Astrocyte of the spinal cord (primary cell): ENCODE data around the gene PCDHGC3.

Experiments used
- DNase-seq: peaks from one replicate; pipeline ENCODE4 v3.0.0; 2011; ENCODE audit warnings: low read depth, low spot score
- H3K4me3 ChIP-seq: 2 replicates; pipeline ENCODE4 v1.5.1; 2011; ENCODE audit warnings: low read depth, mild to moderate bottlenecking, low read length, moderate library complexity
- CTCF ChIP-seq: IDR thresholded peaks from 2 replicates; pipeline ENCODE4 v1.5.1; 2012; ENCODE audit warnings: low read depth, mild to moderate bottlenecking, low read length, inconsistent platforms
- in situ Hi-C: cut with HindIII; loops from 2 replicates; pipeline ENCODE4 v1.10.0; 2017; ENCODE audit warnings: low sequenced_read_pairs

PCDHGC3 gene

DNA sequence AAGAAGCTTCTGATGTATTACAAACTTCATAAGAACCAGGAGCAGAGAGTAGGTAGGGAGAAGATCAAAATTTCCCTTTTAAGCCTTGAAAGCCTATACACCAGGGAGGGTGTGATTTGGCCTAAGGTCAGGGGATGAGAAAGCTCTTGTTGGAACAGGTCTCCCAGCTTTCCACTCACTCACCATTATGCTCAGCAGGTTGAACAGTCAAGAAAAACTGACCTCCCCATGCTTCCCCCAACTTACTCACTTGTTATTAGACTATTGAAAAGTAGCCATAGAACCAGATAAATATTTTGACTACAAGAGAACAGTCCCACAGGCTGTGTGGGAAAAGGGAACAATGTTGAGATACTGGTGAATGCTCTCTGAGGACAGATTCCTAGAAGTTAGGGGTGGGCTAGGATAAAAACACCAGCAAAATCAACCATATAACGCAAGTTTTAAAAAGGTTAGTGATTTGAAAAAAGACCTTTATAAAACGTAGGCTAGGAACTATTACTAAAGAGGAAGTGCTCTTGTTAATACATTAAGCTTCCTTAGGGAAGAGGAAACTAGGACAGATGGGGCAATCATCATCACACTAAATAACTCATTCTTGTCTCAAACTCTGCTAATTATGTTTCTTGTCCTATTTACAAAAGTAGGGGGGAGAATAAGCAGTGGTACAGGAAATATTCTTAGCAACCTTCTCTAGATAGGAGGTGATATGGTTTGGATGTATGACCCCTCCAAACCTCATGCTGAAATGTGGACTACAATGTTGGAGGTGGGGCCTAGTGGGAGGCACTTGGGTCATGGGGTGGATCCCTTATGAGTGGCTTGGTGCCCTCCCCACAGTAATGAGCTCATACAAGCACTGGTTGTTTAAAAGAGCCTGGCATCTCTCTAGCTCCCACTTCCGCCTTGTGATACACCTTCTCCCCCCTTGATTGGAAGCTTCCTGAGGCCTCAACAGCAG is 44.1 kb downstream of the PCDHGC3 start:
- in situ Hi-C loops: no loop called here
- H3K4me3 ChIP-seq: no peak overlapping the region
- no peak for TF ChIP-seq CTCF
- peak; percentile 53 for DNase-seq

DNA sequence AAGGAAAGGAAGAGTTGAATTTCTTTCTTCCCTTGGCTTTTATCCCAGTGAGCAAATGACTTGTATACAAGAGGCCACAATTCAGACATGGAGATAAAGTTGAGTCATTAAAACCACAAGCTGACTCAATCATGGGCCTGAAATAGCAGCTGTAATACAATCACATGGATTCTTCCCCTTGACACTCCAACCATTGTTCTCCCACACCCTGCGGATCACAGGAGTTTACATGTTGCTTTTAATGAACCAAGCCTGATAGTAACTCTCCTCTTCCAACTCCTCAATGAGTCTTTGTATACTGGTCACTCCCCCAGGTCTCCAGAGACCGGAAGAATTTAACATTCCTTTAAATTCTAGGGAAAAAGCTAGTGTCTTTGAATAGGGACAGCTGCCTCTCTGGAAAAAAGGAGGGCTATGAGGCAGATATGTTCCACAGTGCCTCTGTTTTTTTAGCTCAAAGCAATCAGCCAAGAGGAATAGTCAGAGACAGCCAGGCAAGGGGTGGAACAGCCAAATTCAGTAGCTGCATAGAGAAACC is 45.5 kb downstream of the PCDHGC3 start:
- peak; percentile 99 for DNase-seq
- no peak overlapping the region for H3K4me3 ChIP-seq
- TF ChIP-seq CTCF: no peak
- in situ Hi-C loops: no loop called here

DNA sequence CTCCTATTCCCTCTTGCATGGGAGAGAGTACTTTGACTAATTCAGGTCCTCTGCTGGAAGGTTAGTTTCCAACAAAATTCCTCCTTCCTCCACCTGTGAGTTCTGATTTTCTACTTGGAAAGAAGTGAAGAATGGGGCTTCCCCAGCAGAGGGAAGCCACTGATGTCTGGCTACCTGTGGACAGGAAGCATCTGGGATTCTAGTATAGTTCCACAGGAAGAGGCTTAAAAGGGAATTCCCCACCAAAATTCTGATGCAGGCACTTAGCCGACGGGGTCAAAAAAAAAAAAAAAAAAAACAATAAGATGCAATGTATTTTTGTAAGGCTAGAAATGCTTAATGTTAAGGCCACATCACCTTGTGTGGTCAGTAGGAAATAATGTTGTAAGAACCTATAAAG is 46.5 kb downstream of the PCDHGC3 start:
- no peak overlapping the region for H3K4me3 ChIP-seq
- in situ Hi-C loops: no loop called here
- DNase-seq: no peak
- TF ChIP-seq CTCF: no peak

DNA sequence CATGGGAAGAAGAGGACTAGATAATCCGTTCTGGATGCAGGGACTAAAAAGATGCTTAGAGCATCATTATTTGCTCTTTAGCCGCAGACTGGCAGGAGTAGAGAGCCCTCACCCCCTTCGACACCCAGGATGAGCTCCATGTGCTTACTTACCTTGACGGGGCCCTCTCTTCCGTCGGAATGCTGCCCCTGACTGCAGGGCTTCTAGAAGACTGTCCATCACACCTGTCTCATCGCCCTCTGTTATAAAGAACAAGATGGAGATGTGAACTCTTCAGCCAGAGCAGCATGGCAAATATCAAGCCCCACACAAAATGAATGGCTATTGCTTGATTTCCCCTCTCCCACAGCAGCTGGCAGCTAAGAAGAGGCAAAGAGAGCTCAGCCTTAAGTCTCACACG is 48.2 kb downstream of the PCDHGC3 start:
- in situ Hi-C loops: no loop called here

GRCh38 chr5:141524604-141525597 is 49.1 kb downstream of the PCDHGC3 start:
- in situ Hi-C loops: no loop called here

More for the DNA sequence above, 48.2 kb downstream of the PCDHGC3 start:
- TF ChIP-seq CTCF: no peak
- no peak overlapping the region for H3K4me3 ChIP-seq
- no peak for DNase-seq

More at GRCh38 chr5:141524604-141525597, 49.1 kb downstream of the PCDHGC3 start:
- DNase-seq: peak; percentile 97
- H3K4me3 ChIP-seq: no peak overlapping the region
- TF ChIP-seq CTCF: peak; percentile 98
